Mesenchymal stem cell (in vitro differentiated cells and primary cell): ENCODE data around the gene IAPP.

Experiments
- DNase-seq: peaks from one replicate; pipeline ENCODE4 v3.0.0-alpha.2; 2013
- H2AFZ ChIP-seq: one replicate; pipeline ENCODE4 v1.6.1; 2013; ENCODE audit warnings: low read depth, mild to moderate bottlenecking, control low read depth, inconsistent platforms, low read length, moderate library complexity
- H2AK5ac ChIP-seq: 2 replicates; pipeline ENCODE4 v1.6.1; 2013; ENCODE audit warnings: low read length, moderate library complexity, mild to moderate bottlenecking, inconsistent platforms; ENCODE audit not compliant: severe bottlenecking
- H2BK120ac ChIP-seq: one replicate; pipeline ENCODE4 v1.6.1; 2013; ENCODE audit warnings: low read depth, mild to moderate bottlenecking, inconsistent platforms, low read length, moderate library complexity
- H2BK12ac ChIP-seq, 2 experiments: one replicate each; pipeline ENCODE4 v1.6.1; 2013; ENCODE audit warnings: inconsistent platforms in 2 of 2, low read length in 2 of 2, mild to moderate bottlenecking in 2 of 2, moderate library complexity in 2 of 2, control low read depth in 1 of 2
- H2BK15ac ChIP-seq: one replicate; pipeline ENCODE4 v1.6.1; 2013; ENCODE audit warnings: mild to moderate bottlenecking, low read depth, inconsistent platforms; ENCODE audit not compliant: poor library complexity, severe bottlenecking
- H2BK5ac ChIP-seq: 2 replicates; pipeline ENCODE4 v1.6.1; 2013; ENCODE audit warnings: low read depth, mild to moderate bottlenecking, low read length, control low read depth, inconsistent platforms; ENCODE audit not compliant: poor library complexity, severe bottlenecking
- H3K14ac ChIP-seq, 2 experiments: one replicate each; pipeline ENCODE4 v1.6.1; 2013; ENCODE audit warnings: inconsistent platforms in 2 of 2, low read length in 2 of 2, control low read depth in 1 of 2, mild to moderate bottlenecking in 1 of 2, moderate library complexity in 1 of 2
- H3K18ac ChIP-seq, 2 experiments: one replicate each; pipeline ENCODE4 v1.6.1; 2013; ENCODE audit warnings: inconsistent platforms in 2 of 2, low read length in 2 of 2, control low read depth in 1 of 2, low read depth in 1 of 2, mild to moderate bottlenecking in 1 of 2
- H3K23ac ChIP-seq, 2 experiments: one replicate each; pipeline ENCODE4 v1.6.1; 2013; ENCODE audit warnings: inconsistent platforms in 2 of 2, low read length in 2 of 2, mild to moderate bottlenecking in 2 of 2, moderate library complexity in 2 of 2, control low read depth in 1 of 2
- H3K27ac ChIP-seq: 2 replicates; pipeline ENCODE4 v1.5.1; 2013; ENCODE audit warnings: mild to moderate bottlenecking, moderate library complexity, low read length, control low read depth, inconsistent platforms; ENCODE audit not compliant: poor library complexity, severe bottlenecking
- H3K27me3 ChIP-seq, 2 experiments: 2 replicates each; pipeline versions ENCODE4 v1.6.1 to v1.7.0; 2013; ENCODE audit warnings: low read length in 2 of 2, mild to moderate bottlenecking in 2 of 2, moderate library complexity in 2 of 2, control low read depth in 1 of 2, inconsistent platforms in 1 of 2; ENCODE audit not compliant: control insufficient read depth in 1 of 2, insufficient read depth in 1 of 2
- H3K36me3 ChIP-seq, 2 experiments: 2 replicates each; pipeline versions ENCODE4 v1.6.1 to v1.7.0; 2013; ENCODE audit warnings: low read length in 2 of 2, control low read depth in 1 of 2, inconsistent platforms in 1 of 2, low read depth in 1 of 2, mild to moderate bottlenecking in 1 of 2; ENCODE audit not compliant: insufficient read depth in 2 of 2, control insufficient read depth in 1 of 2
- H3K4ac ChIP-seq, 2 experiments: one replicate each; pipeline ENCODE4 v1.6.1; 2013; ENCODE audit warnings: inconsistent platforms in 2 of 2, low read length in 2 of 2, mild to moderate bottlenecking in 2 of 2, moderate library complexity in 2 of 2, control low read depth in 1 of 2, low read depth in 1 of 2
- H3K4me1 ChIP-seq: 2 replicates; pipeline ENCODE4 v1.6.1; 2013; ENCODE audit warnings: low read depth, low read length, control low read depth; ENCODE audit not compliant: control insufficient read depth, insufficient read depth
- H3K4me2 ChIP-seq: 2 replicates; pipeline ENCODE4 v1.6.1; 2013; ENCODE audit warnings: low read length, mild to moderate bottlenecking, inconsistent platforms; ENCODE audit not compliant: poor library complexity, severe bottlenecking
- H3K4me3 ChIP-seq, 2 experiments: 2 replicates each; pipeline versions ENCODE4 v1.5.1 to v1.7.0; 2013; ENCODE audit warnings: low read length in 2 of 2, mild to moderate bottlenecking in 2 of 2, control low read depth in 1 of 2, low read depth in 1 of 2; ENCODE audit not compliant: insufficient read depth in 1 of 2
- H3K79me1 ChIP-seq: replicated peaks from 2 replicates; pipeline ENCODE4 v1.6.1; 2013; ENCODE audit warnings: mild to moderate bottlenecking, control low read depth, low read length, inconsistent platforms; ENCODE audit not compliant: poor library complexity, severe bottlenecking
- H3K9ac ChIP-seq: 2 replicates; pipeline ENCODE4 v1.7.0; 2013; ENCODE audit warnings: mild to moderate bottlenecking, low read length, moderate library complexity
- H3K9me3 ChIP-seq: 2 replicates; pipeline ENCODE4 v1.7.0; 2013; ENCODE audit warnings: mild to moderate bottlenecking, low read length; ENCODE audit not compliant: control insufficient read depth
- H4K8ac ChIP-seq: one replicate; pipeline ENCODE4 v1.6.1; 2013; ENCODE audit warnings: inconsistent platforms, mild to moderate bottlenecking, low read length, moderate library complexity
- H4K91ac ChIP-seq: one replicate; pipeline ENCODE4 v1.6.1; 2013; ENCODE audit warnings: mild to moderate bottlenecking, low read length, inconsistent platforms
- WGBS: methylation state at CpG from one replicate; pipeline ENCODE4 v1.1.7; 2013; ENCODE audit warnings: mixed read lengths; 5-methylcytosine and 5-hydroxymethylcytosine counted together

Gene IAPP

GRCh38 chr12:21343636-21344035, 29.1 kb upstream of the IAPP start:
- Histone ChIP-seq H2AK5ac (no peak overlapping the region), H3K23ac (no peak overlapping the region), H4K91ac (no peak overlapping the region), H3K14ac (no peak overlapping the region), H2AFZ (no peak overlapping the region), H4K8ac (no peak overlapping the region), H3K4me1 (no peaks in the 10 kb centered on the region), H3K9ac (no peak overlapping the region), H3K9me3 (no peaks in the 10 kb centered on the region), H3K27ac (no peak overlapping the region), H3K18ac (no peak overlapping the region), H3K79me1 (no peaks in the 10 kb centered on the region), H2BK12ac (no peak overlapping the region), H2BK15ac (no peak overlapping the region), H3K36me3 (no peaks in the 10 kb centered on the region), H2BK5ac (no peak overlapping the region), H3K4me3 (no peak overlapping the region), H3K4me2 (no peak overlapping the region), H3K4ac (no peak overlapping the region), H3K27me3 (no peaks in the 10 kb centered on the region), H2BK120ac (no peak overlapping the region)
- DNase-seq, result no peak

- Histone ChIP-seq H4K8ac (no peak overlapping the region), H3K18ac (no peak overlapping the region), H3K4me2 (no peak overlapping the region), H4K91ac (no peak overlapping the region), H2BK5ac (no peak overlapping the region), H3K79me1 (no peaks in the 10 kb centered on the region), H2BK120ac (no peak overlapping the region), H3K4me1 (no peaks in the 10 kb centered on the region), H3K27ac (no peak overlapping the region), H3K23ac (no peak overlapping the region), H3K14ac (no peak overlapping the region), H3K4me3 (no peak overlapping the region), H2BK12ac (no peak overlapping the region), H2AFZ (no peak overlapping the region), H2AK5ac (no peak overlapping the region), H3K4ac (no peak overlapping the region), H3K36me3 (no peaks in the 10 kb centered on the region), H2BK15ac (no peak overlapping the region), H3K27me3 (no peaks in the 10 kb centered on the region), H3K9ac (no peak overlapping the region), H3K9me3 (no peaks in the 10 kb centered on the region)
- WGBS, result 100% methylated on average over 1 of the region's 1 CpG
- DNase-seq, result no peak
These were observed 26.0 kb upstream of the IAPP start for GRCh38 chr12:21346542-21347205.

- no peaks in the 10 kb centered on the region for H3K79me1 ChIP-seq
- no peak overlapping the region for H2BK5ac ChIP-seq
- DNase-seq, result no peak
- H3K9ac ChIP-seq, result no peak overlapping the region
- H3K27ac ChIP-seq, result no peak overlapping the region
- no peak overlapping the region for H3K14ac ChIP-seq
- H2AK5ac ChIP-seq, result no peak overlapping the region
- H3K23ac ChIP-seq, result no peak overlapping the region
- no peaks in the 10 kb centered on the region for H3K4me1 ChIP-seq
- H4K8ac ChIP-seq, result no peak overlapping the region
- no peak overlapping the region for H3K4me2 ChIP-seq
- no peak overlapping the region for H2BK120ac ChIP-seq
- H2BK12ac ChIP-seq, result no peak overlapping the region
- no peak overlapping the region for H2BK15ac ChIP-seq
- H3K27me3 ChIP-seq, result no peaks in the 10 kb centered on the region
- H3K9me3 ChIP-seq, result no peaks in the 10 kb centered on the region
- H3K36me3 ChIP-seq, result no peaks in the 10 kb centered on the region
- no peak overlapping the region for H3K4me3 ChIP-seq
- H3K18ac ChIP-seq, result no peak overlapping the region
- no peak overlapping the region for H3K4ac ChIP-seq
- 53% methylated on average over 1 of the region's 1 CpG for WGBS
- no peak overlapping the region for H2AFZ ChIP-seq
- H4K91ac ChIP-seq, result no peak overlapping the region
These were observed 21.7 kb upstream of the IAPP start for GRCh38 chr12:21350975-21351374.

GRCh38 chr12:21353487-21353886, 19.2 kb upstream of the IAPP start:
- no peaks in the 10 kb centered on the region for H3K27me3 ChIP-seq
- H2BK5ac ChIP-seq, result no peak overlapping the region
- H4K91ac ChIP-seq, result no peak overlapping the region
- no peaks in the 10 kb centered on the region for H3K36me3 ChIP-seq
- no peak overlapping the region for H3K18ac ChIP-seq
- no peaks in the 10 kb centered on the region for H3K9me3 ChIP-seq
- no peak overlapping the region for H3K4me3 ChIP-seq
- no peaks in the 10 kb centered on the region for H3K4me1 ChIP-seq
- H3K9ac ChIP-seq, result no peak overlapping the region
- H3K14ac ChIP-seq, result no peak overlapping the region
- no peak overlapping the region for H3K4me2 ChIP-seq
- no peak overlapping the region for H2AFZ ChIP-seq
- H2BK120ac ChIP-seq, result no peak overlapping the region
- DNase-seq, result no peak
- no peak overlapping the region for H2BK12ac ChIP-seq
- H3K4ac ChIP-seq, result no peak overlapping the region
- WGBS, result 83% methylated on average over 1 of the region's 1 CpG
- no peak overlapping the region for H3K27ac ChIP-seq
- no peak overlapping the region for H2BK15ac ChIP-seq
- H3K23ac ChIP-seq, result no peak overlapping the region
- no peak overlapping the region for H4K8ac ChIP-seq
- H2AK5ac ChIP-seq, result no peak overlapping the region
- H3K79me1 ChIP-seq, result no peaks in the 10 kb centered on the region
